HG02678 (cell line): Measurements from ENCODE around the gene TTC33.
"Not testable (repeated sequence)": the region's sequence is repeated elsewhere in the genome, so short reads cannot be mapped to it uniquely, and the experiment has no call there.

ENCODE experiments used
- ATAC-seq: cut with Tn5 transposase; IDR thresholded peaks from one replicate; pipeline ENCODE4 v1.9.1; 2021; ENCODE audit warnings: mild to moderate bottlenecking, moderate library complexity; ENCODE audit not compliant: unreplicated experiment

TTC33 gene

GRCh38 chr5:40755407-40756365 is at the start of gene TTC33:
TTC33 (minus strand) TSS chr5:40755961; CDS start chr5:40747018, 8,943 bp downstream.
- peak; percentile 88 for ATAC-seq

GRCh38 chr5:40801771-40802562 is 46.2 kb upstream of the TTC33 start:
- ATAC-seq = no peak

- ATAC-seq = no peak
Observed at GRCh38 chr5:40799258-40799657, 43.5 kb upstream of the TTC33 start.

- ATAC-seq = no peak
Observed at GRCh38 chr5:40798801-40799210, 43.0 kb upstream of the TTC33 start.

- ATAC-seq = peak; percentile 96
Observed at GRCh38 chr5:40798012-40798800, 42.4 kb upstream of the TTC33 start, which contains the start of gene PRKAA1. PRKAA1 (minus strand) TSS chr5:40798374; CDS start chr5:40798189, 185 bp downstream.

GRCh38 chr5:40797273-40798011 is 41.7 kb upstream of the TTC33 start:
- peak; percentile 37 for ATAC-seq

- ATAC-seq = no peak
Observed at GRCh38 chr5:40796487-40796889, 40.7 kb upstream of the TTC33 start.

GRCh38 chr5:40794877-40795276 is 39.1 kb upstream of the TTC33 start:
- ATAC-seq = not testable (repeated sequence)

GRCh38 chr5:40794340-40794739 is 38.6 kb upstream of the TTC33 start:
- ATAC-seq = not testable (repeated sequence)

- ATAC-seq = not testable (repeated sequence)
Observed at GRCh38 chr5:40792691-40793090, 36.9 kb upstream of the TTC33 start.

- ATAC-seq = no peak
Observed at GRCh38 chr5:40791715-40792139, 36.0 kb upstream of the TTC33 start.

- no peak for ATAC-seq
Observed at GRCh38 chr5:40790947-40791593, 35.3 kb upstream of the TTC33 start.

- ATAC-seq = not testable (repeated sequence)
Observed at GRCh38 chr5:40788941-40789340, 33.2 kb upstream of the TTC33 start.

- ATAC-seq = no peak
Observed at GRCh38 chr5:40787986-40788385, 32.2 kb upstream of the TTC33 start.

GRCh38 chr5:40786664-40787063 is 30.9 kb upstream of the TTC33 start:
- not testable (repeated sequence) for ATAC-seq

- ATAC-seq = no peak
Observed at GRCh38 chr5:40784916-40785315, 29.2 kb upstream of the TTC33 start.

- no peak for ATAC-seq
Observed at GRCh38 chr5:40784027-40784653, 28.4 kb upstream of the TTC33 start.

- no peak for ATAC-seq
Observed at GRCh38 chr5:40781843-40782409, 26.2 kb upstream of the TTC33 start.

- no peak for ATAC-seq
Observed at GRCh38 chr5:40780858-40781257, 25.1 kb upstream of the TTC33 start.
